Retinal pigment epithelial cell (primary cell): ENCODE results near the gene CDIPT.

Experiments
- DNase-seq: peaks from one replicate; pipeline ENCODE4 v3.0.0-alpha.2; 2010; ENCODE audit warnings: low read depth
- H3K4me3 ChIP-seq: 2 replicates; pipeline ENCODE4 v1.5.1; 2011; ENCODE audit warnings: mild to moderate bottlenecking, low read length, control low read depth, moderate library complexity
- CTCF ChIP-seq: conservative IDR thresholded peaks from 2 replicates; pipeline ENCODE4 v1.5.1; 2011; ENCODE audit warnings: low read depth, low read length, control low read depth, inconsistent platforms

Gene CDIPT

GRCh38 chr16:29868396-29869009, 5.5 kb upstream of the CDIPT start:
- no peak for TF ChIP-seq CTCF
- DNase-seq, result no peak
- H3K4me3 ChIP-seq, result no peak overlapping the region

- no peak for TF ChIP-seq CTCF
- no peak overlapping the region for H3K4me3 ChIP-seq
- no peak for DNase-seq
These were observed 1.2 kb upstream of the CDIPT start for GRCh38 chr16:29864205-29864604.

- TF ChIP-seq CTCF, result no peak
- peak overlapping the region; percentile 21 for H3K4me3 ChIP-seq
- no peak for DNase-seq
These were observed 601 bp upstream of the CDIPT start for GRCh38 chr16:29863669-29863984.

GRCh38 chr16:29862383-29862883, 593 bp downstream of the CDIPT start:
- TF ChIP-seq CTCF, result peak; percentile 37
- H3K4me3 ChIP-seq, result peak overlapping the region; percentile 79
- DNase-seq, result no peak

GRCh38 chr16:29860218-29860617, 2.8 kb downstream of the CDIPT start:
- TF ChIP-seq CTCF, result no peak
- no peak for DNase-seq
- no peak overlapping the region for H3K4me3 ChIP-seq

GRCh38 chr16:29858974-29859373, 4.1 kb downstream of the CDIPT start:
- no peak for DNase-seq
- TF ChIP-seq CTCF, result no peak
- no peak overlapping the region for H3K4me3 ChIP-seq

GRCh38 chr16:29858149-29858849, 4.7 kb downstream of the CDIPT start:
- TF ChIP-seq CTCF, result no peak
- no peak for DNase-seq
- no peak overlapping the region for H3K4me3 ChIP-seq
